ENCODE results near the gene DNM1L.

The DNM1L gene

GRCh38 chr12:32777691-32778175 lies 98.6 kb downstream of the DNM1L start:
- Histone ChIP-seq H3F3A (ENCODE audit: insufficient read depth, low read length) (no peaks in the 10 kb centered on the region), H3K4me2 (ENCODE audit: low read length) (no peak overlapping the region), H3K27ac (ENCODE audit: low read depth, low read length, poor library complexity, severe bottlenecking) (no peak overlapping the region), H4K20me1 (ENCODE audit: insufficient read depth, low read length) (no peaks in the 10 kb centered on the region), H3K9me3 (ENCODE audit: low read length) (no peaks in the 10 kb centered on the region), H3K79me2 (ENCODE audit: insufficient read depth, low read length) (no peaks in the 10 kb centered on the region), H3K36me3 (ENCODE audit: insufficient read depth, low read length) (no peaks in the 10 kb centered on the region), H3K9me2 (ENCODE audit: low read depth, low read length) (no peaks in the 10 kb centered on the region), H2AFZ (ENCODE audit: low read length) (no peak overlapping the region), H3K9ac (ENCODE audit: low read length) (no peak overlapping the region), H3K4me1 (ENCODE audit: insufficient read depth, low read length, severe bottlenecking) (no peaks in the 10 kb centered on the region), H3K4me3 (ENCODE audit: low read depth, low read length, poor library complexity, severe bottlenecking) (no peak overlapping the region), H3K27me3 (ENCODE audit: insufficient read depth, low read length) (peaks cover 4% of the 10 kb centered on the region; the same call in 1 of the 2 replicates)
- no peak for TF ChIP-seq CTCF (IDR thresholded peaks at IDR 0.05; ENCODE audit: low read length)
- no peak for TF ChIP-seq EZH2 (IDR thresholded peaks at IDR 0.05; ENCODE audit: borderline replicate concordance, low read length)

GRCh38 chr12:32780071-32780470 lies 101.0 kb downstream of the DNM1L start:
- Histone ChIP-seq H3K9ac (ENCODE audit: low read length) (no peak overlapping the region), H3K4me3 (ENCODE audit: low read depth, low read length, poor library complexity, severe bottlenecking) (no peak overlapping the region), H3K9me2 (ENCODE audit: low read depth, low read length) (no peaks in the 10 kb centered on the region), H4K20me1 (ENCODE audit: insufficient read depth, low read length) (no peaks in the 10 kb centered on the region), H3K27me3 (ENCODE audit: insufficient read depth, low read length) (peaks cover 4% of the 10 kb centered on the region; the same call in 1 of the 2 replicates), H3K9me3 (ENCODE audit: low read length) (no peaks in the 10 kb centered on the region), H3K4me2 (ENCODE audit: low read length) (no peak overlapping the region), H3K27ac (ENCODE audit: low read depth, low read length, poor library complexity, severe bottlenecking) (no peak overlapping the region), H3F3A (ENCODE audit: insufficient read depth, low read length) (no peaks in the 10 kb centered on the region), H3K4me1 (ENCODE audit: insufficient read depth, low read length, severe bottlenecking) (no peaks in the 10 kb centered on the region), H3K36me3 (ENCODE audit: insufficient read depth, low read length) (no peaks in the 10 kb centered on the region), H2AFZ (ENCODE audit: low read length) (no peak overlapping the region), H3K79me2 (ENCODE audit: insufficient read depth, low read length) (no peaks in the 10 kb centered on the region)
- TF ChIP-seq CTCF (IDR thresholded peaks at IDR 0.05; ENCODE audit: low read length) (no peak), EZH2 (IDR thresholded peaks at IDR 0.05; ENCODE audit: borderline replicate concordance, low read length) (no peak)

- Histone ChIP-seq H3K4me3 (ENCODE audit: low read depth, low read length, poor library complexity, severe bottlenecking) (no peak overlapping the region), H3K36me3 (ENCODE audit: insufficient read depth, low read length) (no peaks in the 10 kb centered on the region), H3K27me3 (ENCODE audit: insufficient read depth, low read length) (peaks cover 4% of the 10 kb centered on the region; the same call in 1 of the 2 replicates), H3F3A (ENCODE audit: insufficient read depth, low read length) (no peaks in the 10 kb centered on the region), H3K9me3 (ENCODE audit: low read length) (no peaks in the 10 kb centered on the region), H2AFZ (ENCODE audit: low read length) (no peak overlapping the region), H3K27ac (ENCODE audit: low read depth, low read length, poor library complexity, severe bottlenecking) (no peak overlapping the region), H3K9ac (ENCODE audit: low read length) (no peak overlapping the region), H4K20me1 (ENCODE audit: insufficient read depth, low read length) (no peaks in the 10 kb centered on the region), H3K4me1 (ENCODE audit: insufficient read depth, low read length, severe bottlenecking) (no peaks in the 10 kb centered on the region), H3K9me2 (ENCODE audit: low read depth, low read length) (no peaks in the 10 kb centered on the region), H3K4me2 (ENCODE audit: low read length) (no peak overlapping the region), H3K79me2 (ENCODE audit: insufficient read depth, low read length) (no peaks in the 10 kb centered on the region)
- TF ChIP-seq CTCF (IDR thresholded peaks at IDR 0.05; ENCODE audit: low read length) (no peak), EZH2 (IDR thresholded peaks at IDR 0.05; ENCODE audit: borderline replicate concordance, low read length) (no peak)
Observed at GRCh38 chr12:32783029-32783428, 103.9 kb downstream of the DNM1L start.
